ENCODE data around the gene OR6Q1. TPM values are rescaled to one million over a fixed set of nuclear protein-coding genes. Genes with fewer than 3 reads are reported as not detected.

Gene OR6Q1
- total and polyA plus RNA-seq, 2 donors (not counting 1 experiment from before 2014, with no cell fraction given): not detected

DNA sequence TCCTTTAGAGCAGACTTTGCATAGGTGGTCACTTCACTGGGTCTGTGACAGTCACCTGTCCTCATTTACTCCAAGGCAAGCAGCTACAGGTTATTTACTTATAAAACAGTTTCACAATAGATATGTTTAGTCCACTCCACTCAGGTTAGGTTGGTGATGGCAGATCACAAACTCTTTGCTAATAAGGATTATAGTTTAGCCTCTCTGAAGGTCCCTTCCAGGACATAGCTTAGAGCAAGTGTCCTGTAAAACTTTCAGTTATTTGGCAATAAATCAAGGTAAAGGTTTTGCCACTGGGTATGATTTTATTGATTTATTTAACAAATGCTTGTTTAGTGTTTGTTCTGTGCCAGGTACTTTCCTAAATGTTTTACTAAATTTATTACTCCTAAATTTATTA is 8.8 kb downstream of the OR6Q1 start:
- CTCF ChIA-PET: no interaction called here
- DNase-seq: no peak
- no peak overlapping the region for H2AFZ ChIP-seq (ENCODE audit: insufficient read depth, low read depth, low read length, poor library complexity, severe bottlenecking)
- POLR2A ChIA-PET: no interaction called here
- Mint-ChIP-seq H3K4me3 (no peak overlapping the region), H3K27ac (no peak overlapping the region), H3K4me1 (no peaks in the 10 kb centered on the region), H3K27me3 (no peaks in the 10 kb centered on the region), H3K9me3 (ENCODE audit: insufficient read depth) (peaks cover 7% of the 10 kb centered on the region)
- no peak overlapping the region for H3K9ac ChIP-seq (ENCODE audit: low read length)
- no peak overlapping the region for H3K4me2 ChIP-seq (replicated peaks; ENCODE audit: low read depth, low read length, poor library complexity, severe bottlenecking)
- no peak for ATAC-seq (ENCODE audit: low read depth)
- H4K20me1 ChIP-seq (ENCODE audit: control insufficient read depth, insufficient read depth, low read length, poor library complexity, severe bottlenecking): no peaks in the 10 kb centered on the region
- intact Hi-C loops (cut with micrococcal nuclease): no loop called here
- H3K27me3 ChIP-seq (replicated peaks in 1 of 4; ENCODE audit: control extremely low read depth in 1 of 4, control insufficient read depth in 3 of 4, insufficient read depth in 4 of 4, low read length in 3 of 4): peaks cover 0 to 2% (median 0%) of the 10 kb centered on the region in 4 experiments
- no peaks in the 10 kb centered on the region for H3K36me3 ChIP-seq (replicated peaks in 1 of 2; ENCODE audit: control extremely low read depth in 1 of 2, control insufficient read depth in 1 of 2, extremely low read depth in 1 of 2, insufficient read depth in 2 of 2, low read length in 1 of 2)
- no peaks in the 10 kb centered on the region for H3K4me1 ChIP-seq (ENCODE audit: control insufficient read depth in 2 of 2, insufficient read depth in 2 of 2, low read length in 2 of 2)
- H3K9me3 ChIP-seq (ENCODE audit: control extremely low read depth in 1 of 3, control insufficient read depth in 2 of 3, insufficient read depth in 1 of 3, low read length in 2 of 3): peaks cover 3 to 4% (median 4%) of the 10 kb centered on the region in 3 donors
- TF ChIP-seq EZH2 (IDR thresholded peaks at IDR 0.05; ENCODE audit: borderline replicate concordance, insufficient read depth, low read depth, low read length, poor library complexity, severe bottlenecking): no peak
- TF ChIP-seq, protein P1, sequence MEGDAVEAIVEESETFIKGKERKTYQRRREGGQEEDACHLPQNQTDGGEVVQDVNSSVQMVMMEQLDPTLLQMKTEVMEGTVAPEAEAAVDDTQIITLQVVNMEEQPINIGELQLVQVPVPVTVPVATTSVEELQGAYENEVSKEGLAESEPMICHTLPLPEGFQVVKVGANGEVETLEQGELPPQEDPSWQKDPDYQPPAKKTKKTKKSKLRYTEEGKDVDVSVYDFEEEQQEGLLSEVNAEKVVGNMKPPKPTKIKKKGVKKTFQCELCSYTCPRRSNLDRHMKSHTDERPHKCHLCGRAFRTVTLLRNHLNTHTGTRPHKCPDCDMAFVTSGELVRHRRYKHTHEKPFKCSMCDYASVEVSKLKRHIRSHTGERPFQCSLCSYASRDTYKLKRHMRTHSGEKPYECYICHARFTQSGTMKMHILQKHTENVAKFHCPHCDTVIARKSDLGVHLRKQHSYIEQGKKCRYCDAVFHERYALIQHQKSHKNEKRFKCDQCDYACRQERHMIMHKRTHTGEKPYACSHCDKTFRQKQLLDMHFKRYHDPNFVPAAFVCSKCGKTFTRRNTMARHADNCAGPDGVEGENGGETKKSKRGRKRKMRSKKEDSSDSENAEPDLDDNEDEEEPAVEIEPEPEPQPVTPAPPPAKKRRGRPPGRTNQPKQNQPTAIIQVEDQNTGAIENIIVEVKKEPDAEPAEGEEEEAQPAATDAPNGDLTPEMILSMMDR (IDR thresholded peaks at IDR 0.05): no peak
- H3K4me3 ChIP-seq (ENCODE audit: control extremely low read depth in 1 of 5, extremely low read depth in 1 of 5, insufficient read depth in 1 of 5, low read depth in 2 of 5, low read length in 4 of 5): no peak overlapping the region
- no peaks in the 10 kb centered on the region for H3K79me2 ChIP-seq (ENCODE audit: control insufficient read depth, insufficient read depth, low read length)
- H3K27ac ChIP-seq (ENCODE audit: low read length in 2 of 2): no peak overlapping the region

DNA sequence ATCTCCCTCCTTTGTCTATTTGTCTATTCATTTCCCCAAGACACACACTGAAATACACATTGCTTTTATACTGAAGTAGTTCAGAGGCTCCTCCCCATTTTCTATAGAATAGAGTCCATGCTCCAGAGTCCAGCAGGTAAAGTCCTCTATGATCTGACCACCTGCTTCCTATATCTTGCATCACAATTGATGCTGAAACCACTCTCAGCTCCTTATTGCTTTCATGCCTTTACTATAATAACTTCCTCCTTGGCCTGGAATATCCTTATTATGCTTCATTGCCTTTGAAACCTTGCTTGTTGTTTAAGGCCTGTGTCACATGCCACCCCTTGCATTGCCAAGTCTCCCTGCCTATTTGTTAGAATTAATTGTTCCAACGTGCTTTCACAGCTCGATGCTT is 12.6 kb downstream of the OR6Q1 start:
- no peaks in the 10 kb centered on the region for H3K36me3 ChIP-seq (replicated peaks in 1 of 2; ENCODE audit: control extremely low read depth in 1 of 2, control insufficient read depth in 1 of 2, extremely low read depth in 1 of 2, insufficient read depth in 2 of 2, low read length in 1 of 2)
- peaks cover 9% of the 10 kb centered on the region for H3K27me3 Mint-ChIP-seq
- H3K79me2 ChIP-seq (ENCODE audit: control insufficient read depth, insufficient read depth, low read length): no peaks in the 10 kb centered on the region
- no peaks in the 10 kb centered on the region for H3K9me3 Mint-ChIP-seq (ENCODE audit: insufficient read depth)
- intact Hi-C loops (cut with micrococcal nuclease): no loop called here
- DNase-seq (no peak), ATAC-seq (ENCODE audit: low read depth) (no peak)
- H3K4me1 Mint-ChIP-seq: no peaks in the 10 kb centered on the region
- H3K4me3 ChIP-seq (ENCODE audit: control extremely low read depth in 1 of 5, extremely low read depth in 1 of 5, insufficient read depth in 1 of 5, low read depth in 2 of 5, low read length in 4 of 5): no peak overlapping the region
- H3K9ac ChIP-seq (ENCODE audit: low read length): no peak overlapping the region
- no peaks in the 10 kb centered on the region for H4K20me1 ChIP-seq (ENCODE audit: control insufficient read depth, insufficient read depth, low read length, poor library complexity, severe bottlenecking)
- peaks cover 0 to 5% (median 0%) of the 10 kb centered on the region in 4 experiments for H3K27me3 ChIP-seq (replicated peaks in 1 of 4; ENCODE audit: control extremely low read depth in 1 of 4, control insufficient read depth in 3 of 4, insufficient read depth in 4 of 4, low read length in 3 of 4)
- peaks cover 0 to 3% (median 0%) of the 10 kb centered on the region in 3 donors for H3K9me3 ChIP-seq (ENCODE audit: control extremely low read depth in 1 of 3, control insufficient read depth in 2 of 3, insufficient read depth in 1 of 3, low read length in 2 of 3)
- no peak overlapping the region for H3K4me3 Mint-ChIP-seq
- H3K4me2 ChIP-seq (replicated peaks; ENCODE audit: low read depth, low read length, poor library complexity, severe bottlenecking): no peak overlapping the region
- no peak overlapping the region for H3K27ac Mint-ChIP-seq
- H3K27ac ChIP-seq (ENCODE audit: low read length in 2 of 2): no peak overlapping the region
- TF ChIP-seq EZH2 (IDR thresholded peaks at IDR 0.05; ENCODE audit: borderline replicate concordance, insufficient read depth, low read depth, low read length, poor library complexity, severe bottlenecking): no peak
- TF ChIP-seq, protein P1 (IDR thresholded peaks at IDR 0.05): no peak
- POLR2A ChIA-PET: no interaction called here
- no CpG with 5 or more reads among the region's 2 CpGs for WGBS (ENCODE audit: insufficient coverage)
- no peak overlapping the region for H2AFZ ChIP-seq (ENCODE audit: insufficient read depth, low read depth, low read length, poor library complexity, severe bottlenecking)
- CTCF ChIA-PET: no interaction called here
- no peaks in the 10 kb centered on the region for H3K4me1 ChIP-seq (ENCODE audit: control insufficient read depth in 2 of 2, insufficient read depth in 2 of 2, low read length in 2 of 2)
